T-helper 2 cell (primary cell): ENCODE results near the gene CHST11.
A peak's percentile ranks its signal among the peaks of the same experiment; 100 is the strongest.
"Not testable (repeated sequence)": the region's sequence is repeated elsewhere in the genome, so short reads cannot be mapped to it uniquely, and the experiment has no call there.

Experiments used
- DNase-seq, 5 experiments: peaks; one replicate each; pipeline versions ENCODE4 v3.0.0 to v3.0.0-alpha.2; 2012 to 2022

CHST11 gene

DNA sequence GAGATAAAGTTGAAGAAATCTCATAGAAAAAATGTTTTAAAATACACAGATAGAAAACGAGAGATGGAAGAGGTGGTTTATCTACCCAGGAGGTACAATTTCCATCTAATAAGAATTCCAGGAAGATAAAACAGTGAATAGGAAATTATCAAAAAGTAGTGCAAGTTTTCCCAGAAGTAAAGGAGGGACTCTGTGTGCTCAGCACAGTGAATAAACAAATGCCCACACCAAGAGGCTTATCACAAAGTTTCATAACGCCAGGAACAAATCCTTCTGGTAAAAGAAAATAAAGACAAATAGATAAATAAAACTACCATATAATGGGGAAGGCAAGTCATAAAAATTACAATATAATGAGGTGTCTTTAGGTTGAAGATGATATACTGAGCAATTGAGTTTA lies 322.4 kb downstream of the CHST11 start:
- no peak for DNase-seq

DNA sequence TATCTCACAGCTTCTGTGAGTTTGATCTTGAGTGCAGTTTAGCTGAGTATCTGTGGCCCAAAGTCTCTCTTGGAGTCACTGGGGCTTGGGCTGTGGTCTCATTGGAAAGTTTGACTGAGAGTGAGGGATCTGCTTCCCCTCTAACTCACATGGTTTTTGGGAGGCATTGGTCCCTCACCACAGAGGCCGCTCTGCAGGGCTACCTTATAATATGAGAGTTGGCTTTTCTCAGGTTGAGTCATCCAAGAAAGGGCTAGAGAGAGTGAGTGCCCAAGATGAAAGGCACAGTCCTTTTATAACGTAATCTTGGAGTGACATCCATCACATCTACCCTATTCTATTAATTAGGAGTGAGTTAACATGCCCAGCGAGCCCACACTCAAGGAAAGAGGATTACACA lies 325.5 kb downstream of the CHST11 start:
- no peak for DNase-seq

DNA sequence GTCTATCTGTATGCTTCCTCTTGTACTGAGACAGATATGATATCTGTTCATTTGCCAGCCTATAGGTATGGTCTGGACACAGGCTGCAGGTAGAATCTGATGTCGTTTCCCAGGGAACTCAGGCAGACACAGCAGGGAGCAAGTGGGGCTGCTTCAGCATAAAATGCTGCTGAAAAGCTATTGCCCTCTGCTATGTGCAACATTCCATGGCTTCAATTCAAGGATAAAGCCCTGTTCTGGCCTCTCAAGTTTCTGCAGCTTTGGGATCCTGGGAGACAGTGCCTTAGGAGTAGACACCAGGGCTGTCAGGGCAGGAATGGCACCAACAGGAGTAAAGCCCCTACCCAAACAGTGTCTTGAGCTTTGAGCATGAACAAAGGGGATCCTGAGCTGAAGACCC lies 327.8 kb downstream of the CHST11 start:
- DNase-seq: no peak

DNA sequence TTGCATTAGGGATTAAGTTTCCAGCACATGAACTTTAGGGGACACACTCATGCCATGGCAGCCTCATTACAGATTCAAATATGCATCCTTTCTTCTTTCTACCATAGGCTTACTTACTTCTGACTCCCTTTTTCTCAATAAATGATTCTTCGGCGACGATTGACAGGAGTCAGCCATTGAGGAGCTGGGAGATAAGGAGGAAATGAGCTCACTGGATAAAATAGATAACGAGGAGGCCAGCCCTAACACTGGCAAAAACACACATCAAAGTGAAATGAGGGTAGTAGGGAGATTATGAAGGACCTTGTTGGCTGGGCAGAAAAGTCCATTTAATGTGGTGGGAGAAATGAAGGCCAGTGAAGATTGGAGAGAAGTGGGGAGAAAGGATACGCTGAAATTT lies 329.1 kb downstream of the CHST11 start:
- DNase-seq: no peak

DNA sequence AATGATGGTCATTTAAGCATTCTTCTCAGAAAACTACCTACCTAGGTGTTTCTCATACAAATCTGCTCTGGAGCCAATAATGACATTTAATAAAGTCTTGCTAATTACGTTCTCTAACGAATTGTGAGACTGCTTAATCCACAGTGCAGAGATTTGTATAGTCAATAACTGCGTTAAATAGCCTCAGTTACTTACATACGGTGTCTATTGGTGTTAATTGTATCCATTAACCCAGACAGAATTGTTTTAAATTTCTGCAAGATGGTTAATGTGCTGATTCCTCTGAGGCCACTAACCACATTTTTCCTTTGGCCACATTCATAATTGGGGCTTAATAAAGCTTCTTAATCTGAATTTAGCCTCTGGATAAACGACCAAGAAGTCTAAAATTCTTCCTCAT lies 329.6 kb downstream of the CHST11 start:
- DNase-seq: no peak

DNA sequence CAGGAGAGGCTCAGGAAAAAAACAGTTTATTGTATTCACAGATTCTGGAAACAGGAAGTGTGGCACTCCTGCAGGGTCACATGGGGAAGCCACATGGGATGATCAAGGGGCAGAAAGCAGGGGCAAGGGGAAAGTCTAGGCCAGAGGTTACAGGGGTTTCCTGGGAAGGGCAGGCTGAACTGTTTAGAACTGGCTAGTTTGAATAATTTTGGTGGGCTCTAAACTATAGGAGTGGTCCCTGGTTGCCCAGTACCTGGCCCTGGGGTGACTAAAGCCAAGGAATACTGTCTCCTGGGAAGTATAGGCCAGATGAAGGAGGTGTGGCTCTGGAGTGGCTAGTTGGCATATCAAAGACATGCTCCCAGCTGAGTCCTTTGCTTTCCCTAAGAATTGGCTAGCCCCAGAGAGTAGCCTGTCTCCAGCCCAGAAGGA lies 332.1 kb downstream of the CHST11 start:
- no peak for DNase-seq

DNA sequence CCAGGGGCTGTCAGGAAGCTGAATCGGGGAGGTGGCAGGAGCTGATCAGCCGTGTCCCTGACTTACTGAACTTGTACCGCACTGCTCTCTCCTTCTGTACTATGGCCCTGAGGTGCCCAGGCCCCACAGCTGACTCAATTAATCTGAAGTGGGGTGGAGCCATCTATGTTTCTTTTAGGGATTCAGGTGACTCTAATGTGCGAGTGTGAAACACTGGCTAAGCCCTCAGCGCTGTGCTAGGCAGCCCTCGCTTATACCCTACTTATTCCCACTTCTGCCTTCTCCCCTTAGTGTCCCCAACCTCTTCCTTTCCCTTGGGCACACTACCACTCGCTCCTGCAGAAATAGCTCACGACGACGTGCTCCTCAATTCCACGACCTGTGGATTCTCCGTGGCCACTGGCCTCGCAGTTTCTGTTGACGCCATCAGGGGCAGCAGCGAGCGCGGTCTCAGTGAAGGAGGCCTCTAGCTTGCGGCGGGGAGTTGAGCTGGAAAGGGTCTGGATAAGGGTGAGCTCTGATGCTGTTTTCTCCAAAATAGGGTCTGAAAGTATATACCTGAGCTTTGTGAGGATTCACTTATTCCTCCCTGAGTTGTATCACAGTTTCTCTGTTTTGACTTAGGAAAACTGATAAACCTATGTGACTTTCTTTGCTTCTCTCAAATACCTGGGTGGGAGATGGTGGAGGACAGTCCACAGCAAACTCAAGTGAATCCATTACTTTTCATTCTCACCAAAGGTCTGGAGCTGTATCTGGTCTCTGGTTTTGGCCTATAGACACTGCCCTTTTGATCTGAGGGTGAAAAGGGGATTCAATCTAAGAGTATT lies 333.8 kb downstream of the CHST11 start:
- DNase-seq: peak; percentile 2 to 32 (median 19)

DNA sequence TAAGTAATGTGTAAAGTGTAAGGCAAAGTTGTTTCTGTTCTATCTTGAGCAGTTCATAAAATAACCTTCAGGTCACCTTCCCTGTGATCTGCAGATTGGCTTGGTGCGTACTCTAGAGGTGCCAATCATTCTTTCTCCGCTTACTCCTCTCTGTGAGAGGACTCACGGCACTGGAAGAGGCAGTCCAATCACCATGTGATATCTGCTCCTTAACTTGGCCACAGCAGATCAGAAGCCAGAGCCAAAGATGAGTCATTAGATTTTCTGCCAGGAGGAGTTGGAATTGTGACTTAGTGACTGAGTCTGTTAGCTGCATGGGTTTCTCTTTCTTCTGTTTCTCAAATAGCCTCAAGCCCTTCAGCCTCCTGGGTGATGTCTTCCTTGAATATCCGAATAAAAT lies 335.8 kb downstream of the CHST11 start:
- no peak for DNase-seq

DNA sequence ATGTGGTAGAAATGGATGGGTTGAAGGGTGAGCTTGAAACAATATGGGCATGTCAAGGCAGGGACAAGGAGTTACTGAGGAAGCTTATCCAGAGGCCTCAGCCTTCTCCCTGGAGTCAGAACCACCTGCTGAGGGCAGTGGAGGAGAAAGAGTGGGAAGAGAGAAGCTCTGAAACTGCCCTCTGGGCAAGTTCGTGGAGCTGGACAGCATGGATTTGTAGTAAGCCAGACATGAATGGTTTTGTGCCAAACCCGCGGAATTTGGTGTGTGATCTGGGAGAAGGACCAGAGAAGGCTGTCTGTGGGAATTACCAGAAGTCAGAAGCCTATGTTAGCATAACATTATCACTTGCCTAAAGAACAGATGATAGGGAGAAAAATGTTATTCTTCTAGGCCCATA lies 336.5 kb downstream of the CHST11 start:
- no peak for DNase-seq

DNA sequence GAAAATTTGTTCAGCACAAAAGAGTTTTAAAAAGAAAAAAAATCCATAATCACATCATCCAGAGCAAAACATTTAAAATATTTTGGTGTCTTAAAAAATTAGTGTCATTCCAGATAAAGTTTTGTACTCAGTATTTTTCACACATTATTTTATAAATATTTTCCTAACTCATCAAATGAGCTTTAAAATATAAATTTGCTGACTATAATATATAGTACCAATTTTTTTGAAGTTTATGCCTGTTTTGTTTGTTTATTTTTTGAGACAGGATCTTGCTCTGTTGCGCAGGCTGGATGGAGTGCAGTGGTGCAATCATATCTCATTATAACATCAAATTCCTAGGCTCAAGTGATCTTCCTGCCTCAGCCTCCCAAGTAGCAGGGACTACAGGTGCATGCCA lies 337.2 kb downstream of the CHST11 start:
- no peak for DNase-seq

DNA sequence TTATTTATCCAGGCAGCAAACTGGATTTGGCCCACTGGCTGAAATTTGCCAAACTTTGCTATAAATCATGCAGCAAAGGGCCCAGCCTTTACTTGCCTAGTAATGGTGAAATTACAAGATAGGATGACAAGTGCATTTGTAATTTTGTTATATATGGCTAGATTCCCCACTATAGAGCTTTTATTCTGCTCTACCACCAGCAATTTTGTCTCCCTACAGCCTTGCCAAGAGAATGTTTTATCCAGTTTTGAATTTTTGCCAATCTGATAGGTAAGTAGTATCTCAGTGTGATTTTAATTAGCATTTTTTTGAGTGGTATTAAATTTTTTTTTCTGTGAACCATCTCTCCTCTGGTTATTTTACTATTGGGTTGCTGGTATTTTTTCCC lies 339.7 kb downstream of the CHST11 start:
- no peak for DNase-seq

DNA sequence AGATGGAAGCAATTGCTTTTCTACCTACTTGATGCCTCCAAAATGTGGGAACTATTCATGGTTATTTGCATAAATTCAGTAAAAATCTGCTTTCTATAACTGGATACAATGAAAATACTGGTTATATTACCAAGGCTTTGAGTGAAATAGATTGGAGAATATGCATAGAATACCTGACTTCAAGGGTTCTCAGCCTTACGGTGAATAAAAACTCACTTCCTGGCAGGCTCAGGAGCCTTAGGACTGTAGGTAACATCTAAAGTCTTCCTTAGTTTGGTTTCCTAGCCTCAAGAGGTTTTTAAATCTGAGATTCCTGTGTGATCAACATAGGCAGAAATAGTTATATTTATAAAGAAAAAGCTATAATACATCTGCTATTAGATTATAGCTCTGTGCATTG lies 342.7 kb downstream of the CHST11 start:
- no peak for DNase-seq

DNA sequence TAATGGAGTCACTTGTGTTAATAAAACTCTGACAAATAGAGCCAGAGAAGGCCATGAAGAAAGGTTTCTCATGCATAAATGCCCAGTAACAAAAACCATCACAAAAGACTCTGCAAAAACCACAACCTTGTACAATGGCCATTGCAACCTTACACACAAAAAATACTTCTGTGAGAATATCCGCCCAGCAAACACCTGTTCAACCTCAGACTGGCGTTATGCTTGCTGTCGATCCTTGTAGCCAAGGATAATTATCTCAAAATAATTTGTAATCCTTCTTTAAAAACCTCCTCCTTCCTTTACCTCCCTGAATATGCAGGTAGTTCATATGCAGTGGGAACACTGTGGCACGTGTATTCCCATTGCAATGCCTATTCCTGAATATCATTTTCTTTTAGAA lies 344.3 kb downstream of the CHST11 start:
- no peak for DNase-seq

DNA sequence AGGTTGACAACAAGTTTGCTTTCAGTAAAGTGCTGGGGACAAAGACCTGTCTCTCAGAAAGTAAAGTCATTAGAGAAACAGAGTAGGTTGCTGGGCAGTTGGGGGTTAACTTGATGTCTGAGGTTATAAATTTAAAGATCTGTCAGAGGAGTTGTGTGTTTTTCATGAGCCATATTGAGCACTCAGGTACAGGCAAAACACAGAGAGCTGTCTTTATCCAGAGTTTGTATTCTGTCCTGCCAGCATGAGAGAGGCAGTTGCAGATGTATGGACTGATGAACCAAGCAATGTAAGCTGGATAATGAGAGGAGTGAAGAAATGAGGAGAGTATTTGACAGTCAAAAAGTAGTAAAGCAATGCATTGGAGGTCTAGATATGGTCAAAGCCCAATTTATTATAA lies 344.7 kb downstream of the CHST11 start:
- DNase-seq: no peak

DNA sequence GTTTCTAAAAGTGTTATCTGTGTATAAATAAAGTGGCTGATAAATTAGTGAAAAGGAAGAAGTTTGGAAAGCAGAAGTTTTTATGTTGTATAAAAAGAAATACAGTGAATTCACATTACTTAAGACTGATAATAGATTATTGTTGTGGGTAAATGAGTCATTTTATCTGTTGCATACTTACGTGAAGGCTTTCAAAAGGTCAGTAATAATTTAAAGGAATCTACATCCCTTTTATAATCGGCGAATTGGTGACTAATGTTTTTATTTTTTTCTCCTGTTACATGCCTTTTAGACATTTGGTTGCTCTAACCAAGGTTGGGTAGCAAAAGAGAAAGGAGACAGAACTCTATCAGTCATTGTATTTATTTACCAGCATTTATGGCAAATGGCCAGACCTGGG lies 345.5 kb downstream of the CHST11 start:
- DNase-seq: no peak

DNA sequence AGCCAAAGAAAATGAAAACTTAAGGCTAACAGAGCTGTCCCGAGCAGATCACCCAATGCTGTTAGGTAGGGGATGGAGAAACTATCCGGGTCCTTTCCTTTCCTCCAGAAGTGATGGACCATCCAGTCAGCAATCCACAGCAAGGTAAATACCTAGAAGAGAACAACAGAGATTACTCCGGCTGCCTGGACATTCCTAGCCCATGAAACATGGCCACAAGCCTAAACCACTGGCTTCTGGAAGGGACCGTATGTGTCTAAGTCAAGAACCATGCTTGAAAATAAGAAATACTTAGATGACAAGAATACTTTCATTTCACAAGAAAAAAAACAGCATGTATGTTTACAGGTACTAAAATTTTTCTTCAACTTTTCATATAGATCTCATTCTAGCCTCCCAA lies 348.4 kb downstream of the CHST11 start:
- no peak for DNase-seq

DNA sequence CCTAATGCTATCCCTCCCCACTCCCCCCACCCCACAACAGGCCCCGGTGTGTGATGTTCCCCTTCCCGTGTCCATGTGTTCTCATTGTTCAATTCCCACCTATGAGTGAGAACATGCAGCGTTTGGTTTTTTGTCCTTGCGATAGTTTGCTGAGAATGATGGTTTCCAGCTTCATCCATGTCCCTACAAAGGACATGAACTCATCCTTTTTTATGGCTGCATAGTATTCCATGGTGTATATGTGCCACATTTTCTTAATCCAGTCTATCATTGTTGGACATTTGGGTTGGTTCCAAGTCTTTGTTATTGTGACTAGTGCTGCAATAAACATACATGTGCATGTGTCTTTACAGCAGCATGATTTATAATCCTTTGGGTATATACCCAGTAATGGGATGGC lies 349.4 kb downstream of the CHST11 start:
- DNase-seq: not testable (repeated sequence)

DNA sequence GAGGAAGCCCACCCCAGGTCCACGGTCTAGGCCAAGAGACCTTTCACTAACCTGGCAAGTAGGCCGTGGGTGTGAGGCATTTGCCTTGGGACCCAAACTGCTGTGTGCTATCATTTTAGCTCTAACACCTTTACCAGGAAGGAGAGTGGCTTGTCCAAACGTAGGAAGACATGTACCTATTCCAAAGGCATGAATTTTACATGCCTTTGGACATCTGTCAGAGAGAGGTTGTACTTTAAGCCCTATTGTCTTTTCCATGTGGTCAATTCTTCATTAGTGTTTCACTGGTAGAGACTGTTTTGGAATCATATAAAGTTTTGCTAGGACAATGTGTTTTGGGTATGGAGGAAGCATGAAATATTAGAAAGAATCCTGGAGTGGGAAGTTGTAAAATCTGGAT lies 352.5 kb downstream of the CHST11 start:
- no peak for DNase-seq

DNA sequence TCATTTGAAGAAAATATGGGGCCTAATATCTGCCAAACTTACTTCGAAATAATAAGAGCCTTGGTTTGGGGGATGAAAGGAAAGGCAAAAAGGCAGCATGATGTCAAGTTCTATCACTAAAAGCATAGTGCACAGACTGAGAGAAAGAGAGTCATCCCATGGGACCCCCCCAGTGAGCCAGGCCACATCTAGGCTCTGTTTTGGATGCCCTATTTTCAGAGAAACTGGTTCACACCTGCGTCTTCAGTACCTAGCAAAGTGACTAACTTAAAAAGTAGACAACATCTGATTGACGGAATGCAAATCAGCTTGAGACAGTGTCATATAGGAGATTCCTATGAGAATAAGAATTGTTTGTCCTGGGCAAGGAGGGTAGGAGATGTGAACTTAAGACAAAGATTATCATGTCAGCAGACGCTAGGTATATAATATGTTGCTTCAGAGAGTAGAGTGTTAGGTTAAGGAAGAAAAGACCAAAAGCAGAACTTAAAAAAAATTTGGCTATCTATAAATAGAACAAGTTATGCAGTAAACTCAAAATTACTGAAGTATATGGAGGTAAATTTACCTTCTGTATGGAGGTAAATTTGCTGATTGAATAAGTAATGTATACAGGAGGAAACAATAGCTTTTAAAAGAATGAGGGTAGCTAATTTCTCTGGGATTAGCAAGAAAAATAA lies 353.1 kb downstream of the CHST11 start:
- DNase-seq: no peak
